Measurements from ENCODE around the gene RASSF7. TPM values are rescaled to one million over a fixed set of nuclear protein-coding genes. Genes with fewer than 3 reads are reported as not detected.

Gene RASSF7
- total and polyA plus RNA-seq, 10 of the 15 experiments (the other 5 are each of a cell fraction or from before 2014, with no cell fraction given) = 0.39 to 29.7 (median 13.2) TPM

DNA sequence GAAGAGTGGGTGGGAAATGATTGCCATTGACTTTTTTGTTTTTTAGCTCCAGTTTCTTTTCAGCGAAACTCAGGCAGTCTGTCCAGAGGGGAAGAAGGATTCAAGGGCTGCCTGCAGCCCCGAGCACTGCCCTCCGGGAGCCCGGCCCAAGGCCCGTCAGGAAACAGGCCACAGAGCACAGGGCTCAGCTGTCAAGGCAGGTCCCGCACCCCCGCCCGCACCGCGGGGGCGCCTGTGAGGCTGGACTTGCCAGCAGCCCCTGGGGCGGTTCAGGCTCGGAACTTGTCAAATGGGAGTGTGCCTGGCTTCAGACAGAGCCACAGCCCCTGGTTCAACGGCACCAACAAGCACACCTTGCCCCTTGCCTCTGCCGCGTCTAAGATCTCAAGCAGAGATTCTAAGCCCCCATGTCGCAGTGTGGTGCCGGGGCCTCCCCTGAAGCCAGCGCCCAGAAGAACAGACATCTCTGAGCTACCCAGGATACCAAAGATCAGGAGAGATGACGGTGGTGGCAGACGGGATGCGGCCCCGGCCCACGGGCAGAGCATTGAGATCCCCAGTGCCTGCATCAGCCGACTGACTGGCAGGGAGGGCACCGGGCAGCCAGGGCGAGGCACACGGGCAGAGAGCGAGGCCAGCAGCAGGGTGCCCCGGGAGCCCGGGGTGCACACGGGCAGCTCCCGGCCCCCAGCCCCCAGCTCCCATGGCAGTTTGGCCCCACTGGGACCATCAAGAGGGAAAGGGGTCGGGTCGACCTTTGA is 46.4 kb downstream of the RASSF7 start:
- ChIA-PET SMC1A (ENCODE audit: uncharacterized antibody, unreplicated experiment) (no interaction called here), CTCF (no interaction called here), POLR2A (interaction anchor here (0.6 kb wide), 1 partner anchor 9 kb away, joined by 3 read pairs; no protein-coding TSS in a partner anchor), RAD21 (ENCODE audit: unreplicated experiment) (no interaction called here)
- TF ChIP-seq, protein P1, sequence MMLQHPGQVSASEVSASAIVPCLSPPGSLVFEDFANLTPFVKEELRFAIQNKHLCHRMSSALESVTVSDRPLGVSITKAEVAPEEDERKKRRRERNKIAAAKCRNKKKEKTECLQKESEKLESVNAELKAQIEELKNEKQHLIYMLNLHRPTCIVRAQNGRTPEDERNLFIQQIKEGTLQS (IDR thresholded peaks at IDR 0.05; ENCODE audit: borderline replicate concordance, extremely low read depth, low read depth, low read length) = no peak
- no peak for TF ChIP-seq TAF1 (IDR thresholded peaks at IDR 0.05; ENCODE audit: borderline replicate concordance, low read depth, low read length)
- TF ChIP-seq EZH2 (IDR thresholded peaks at IDR 0.05; ENCODE audit: borderline replicate concordance, control insufficient read depth, low read depth, low read length) = no peak
- TF ChIP-seq, protein P2, sequence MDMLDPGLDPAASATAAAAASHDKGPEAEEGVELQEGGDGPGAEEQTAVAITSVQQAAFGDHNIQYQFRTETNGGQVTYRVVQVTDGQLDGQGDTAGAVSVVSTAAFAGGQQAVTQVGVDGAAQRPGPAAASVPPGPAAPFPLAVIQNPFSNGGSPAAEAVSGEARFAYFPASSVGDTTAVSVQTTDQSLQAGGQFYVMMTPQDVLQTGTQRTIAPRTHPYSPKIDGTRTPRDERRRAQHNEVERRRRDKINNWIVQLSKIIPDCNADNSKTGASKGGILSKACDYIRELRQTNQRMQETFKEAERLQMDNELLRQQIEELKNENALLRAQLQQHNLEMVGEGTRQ (IDR thresholded peaks at IDR 0.05; ENCODE audit: borderline replicate concordance, low read depth, low read length) = no peak
- TF ChIP-seq TCF7 (IDR thresholded peaks at IDR 0.05; ENCODE audit: borderline replicate concordance) = no peak
- no peak for TF ChIP-seq ZBTB40 (IDR thresholded peaks at IDR 0.05; ENCODE audit: borderline replicate concordance)
- no peak for TF ChIP-seq PKNOX1 (IDR thresholded peaks at IDR 0.05)
- Histone ChIP-seq H3K27ac (ENCODE audit: control insufficient read depth, insufficient read depth) (no peak overlapping the region), H3K9ac (ENCODE audit: control insufficient read depth, insufficient read depth, low read length) (no peak overlapping the region), H3K4me3 (no peak overlapping the region), H3K4me2 (ENCODE audit: control insufficient read depth, insufficient read depth) (no peak overlapping the region), H4K20me1 (ENCODE audit: control insufficient read depth, insufficient read depth) (0 out of 2 replicates have a peak, but pooled peaks cover 1% of the 10 kb centered on the region), H3K27me3 (replicated peaks in 1 of 2; ENCODE audit: control insufficient read depth in 2 of 2, insufficient read depth in 2 of 2, low read length in 1 of 2) (no peaks in the 10 kb centered on the region), H3K4me1 (ENCODE audit: control insufficient read depth, insufficient read depth, low read length) (no peaks in the 10 kb centered on the region), H2AFZ (ENCODE audit: control insufficient read depth, low read depth, low read length) (no peak overlapping the region), H3K79me2 (ENCODE audit: control insufficient read depth, insufficient read depth, low read length) (no peaks in the 10 kb centered on the region; the same call in 1 of the 2 replicates), H3K9me3 (replicated peaks; ENCODE audit: control insufficient read depth, insufficient read depth, low read length) (no peaks in the 10 kb centered on the region), H3K36me3 (ENCODE audit: control insufficient read depth in 2 of 2, insufficient read depth in 2 of 2, low read length in 1 of 2) (peaks cover 16 to 66% of the 10 kb centered on the region in 2 experiments; a peak in 3 of 4 replicates)
- BruUV-seq (replicated peaks) = no TSS peak
- in situ Hi-C loops (cut with MboI) = no loop called here
- FAIRE-seq (no peak), DNase-seq (ENCODE audit: low read depth, low spot score) (no peak), ATAC-seq (no peak)
- intact Hi-C loops (cut with micrococcal nuclease; ENCODE audit: unreplicated experiment) = no loop called here
- 94% methylated on average over 35 of the region's 35 CpGs for WGBS (ENCODE audit: insufficient coverage, insufficient replicate concordance, low lambda C conversion rate, missing lambda C conversion rate)

All from GM12878 (cell line).